Uterus (tissue), 4 donors: ENCODE measurements around the gene HIVEP3. TPM values are rescaled to one million over a fixed set of nuclear protein-coding genes. Genes with fewer than 3 reads are reported as not detected.

ENCODE experiments used
- DNase-seq, 2 donors: peaks; one replicate each; pipeline ENCODE4 v3.0.0-alpha.2; 2019 to 2020
- H3K27ac ChIP-seq, 2 donors: fragments of 200-600 bp; sonication (generic); 1 replicate in 1 of 2; 2 replicates in 1 of 2; pipeline ENCODE4 v1.5.1; 2016 to 2018
- H3K27me3 ChIP-seq, 2 donors: fragments of 200-600 bp; sonication (generic); one replicate each; pipeline ENCODE4 v1.5.1; 2018 to 2019; ENCODE audit warnings: control low read depth in 1 of 2
- H3K36me3 ChIP-seq, 2 donors: fragments of 200-600 bp; sonication (generic); one replicate each; pipeline ENCODE4 v1.5.1; 2019; ENCODE audit warnings: control low read depth in 1 of 2
- H3K4me1 ChIP-seq, 2 donors: fragments of 200-600 bp; sonication (generic); one replicate each; pipeline ENCODE4 v1.5.1; 2018 to 2019; ENCODE audit warnings: control low read depth in 1 of 2
- H3K4me3 ChIP-seq, 2 donors: fragments of 200-600 bp; sonication (generic); 1 replicate in 1 of 2; 2 replicates in 1 of 2; pipeline ENCODE4 v1.5.1; 2018 to 2019; ENCODE audit warnings: mild to moderate bottlenecking in 1 of 2
- H3K9me3 ChIP-seq, 2 donors: fragments of 200-600 bp; sonication (generic); one replicate each; pipeline ENCODE4 v1.5.1; 2019; ENCODE audit warnings: control low read depth in 1 of 2
- POLR2A ChIP-seq, 2 donors: fragments of 450-650 bp; IDR thresholded peaks; one replicate each; pipeline ENCODE4 v1.6.1; 2016; ENCODE audit warnings: antibody characterized with exemption in 2 of 2, mild to moderate bottlenecking in 1 of 2, moderate library complexity in 1 of 2
- intact Hi-C: fragments of 100-400 bp; cut with DNase I; formaldehyde crosslinking; loops from one replicate; pipeline ENCODE4 v1.15.1; 2023; ENCODE audit warnings: low total_unique reads
- total RNA-seq, 4 donors: library from RNA; depleted of rRNA in 3 of 4; stranded (reverse); fragments of >200 nt in 3 of 4; gene quantifications; one replicate each; pipeline versions ENCODE4 v1.1.0 to v1.2.4, GENCODE V29; 2014 to 2023
- TF ChIP-seq, protein P1 (sequence below), 4 experiments: fragments of 200-600 bp in 2 of 4; fragments of 450-650 bp in 2 of 4; sonication (generic) in 2 of 4; IDR thresholded peaks; one replicate each; pipeline ENCODE4 v1.5.1; 2016 to 2019; ENCODE audit warnings: antibody characterized with exemption in 4 of 4, mild to moderate bottlenecking in 2 of 4, moderate library complexity in 1 of 4
- donor health status: DM: yes; HTN: yes; CAD: no.

The HIVEP3 gene
- total RNA-seq, 4 donors from 2014 or later: 0.51 to 7.6 (median 2.9) TPM

DNA sequence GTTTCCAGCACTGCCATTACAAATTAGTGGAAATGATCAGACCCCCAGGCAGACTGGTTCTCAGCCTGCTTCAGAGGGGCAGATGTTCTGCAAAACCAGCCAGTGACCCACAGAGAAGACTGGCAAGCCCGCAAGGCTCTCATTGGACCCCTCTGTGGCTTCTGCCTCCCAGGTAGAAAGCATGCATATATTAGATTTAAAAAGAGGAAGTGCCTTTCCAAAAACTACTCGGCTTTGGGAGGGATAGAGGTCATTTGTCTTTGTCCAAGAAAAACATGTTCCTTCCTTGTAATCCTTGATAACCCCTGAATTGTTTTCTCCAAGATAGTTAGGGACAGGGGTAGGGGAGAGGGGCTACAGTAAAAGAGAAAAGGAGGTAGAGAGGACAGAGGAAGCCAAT, 11.8 kb downstream of the HIVEP3 start:
- intact Hi-C loops: no loop called here
- no peak for TF ChIP-seq POLR2A (IDR thresholded peaks at IDR 0.05)
- TF ChIP-seq, protein P1, sequence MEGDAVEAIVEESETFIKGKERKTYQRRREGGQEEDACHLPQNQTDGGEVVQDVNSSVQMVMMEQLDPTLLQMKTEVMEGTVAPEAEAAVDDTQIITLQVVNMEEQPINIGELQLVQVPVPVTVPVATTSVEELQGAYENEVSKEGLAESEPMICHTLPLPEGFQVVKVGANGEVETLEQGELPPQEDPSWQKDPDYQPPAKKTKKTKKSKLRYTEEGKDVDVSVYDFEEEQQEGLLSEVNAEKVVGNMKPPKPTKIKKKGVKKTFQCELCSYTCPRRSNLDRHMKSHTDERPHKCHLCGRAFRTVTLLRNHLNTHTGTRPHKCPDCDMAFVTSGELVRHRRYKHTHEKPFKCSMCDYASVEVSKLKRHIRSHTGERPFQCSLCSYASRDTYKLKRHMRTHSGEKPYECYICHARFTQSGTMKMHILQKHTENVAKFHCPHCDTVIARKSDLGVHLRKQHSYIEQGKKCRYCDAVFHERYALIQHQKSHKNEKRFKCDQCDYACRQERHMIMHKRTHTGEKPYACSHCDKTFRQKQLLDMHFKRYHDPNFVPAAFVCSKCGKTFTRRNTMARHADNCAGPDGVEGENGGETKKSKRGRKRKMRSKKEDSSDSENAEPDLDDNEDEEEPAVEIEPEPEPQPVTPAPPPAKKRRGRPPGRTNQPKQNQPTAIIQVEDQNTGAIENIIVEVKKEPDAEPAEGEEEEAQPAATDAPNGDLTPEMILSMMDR (IDR thresholded peaks at IDR 0.05): no peak
- Histone ChIP-seq H3K27me3 (no peaks in the 10 kb centered on the region), H3K4me1 (no peaks in the 10 kb centered on the region), H3K27ac (no peak overlapping the region), H3K36me3 (no peaks in the 10 kb centered on the region), H3K4me3 (no peak overlapping the region), H3K9me3 (no peaks in the 10 kb centered on the region)
- DNase-seq: no peak

DNA sequence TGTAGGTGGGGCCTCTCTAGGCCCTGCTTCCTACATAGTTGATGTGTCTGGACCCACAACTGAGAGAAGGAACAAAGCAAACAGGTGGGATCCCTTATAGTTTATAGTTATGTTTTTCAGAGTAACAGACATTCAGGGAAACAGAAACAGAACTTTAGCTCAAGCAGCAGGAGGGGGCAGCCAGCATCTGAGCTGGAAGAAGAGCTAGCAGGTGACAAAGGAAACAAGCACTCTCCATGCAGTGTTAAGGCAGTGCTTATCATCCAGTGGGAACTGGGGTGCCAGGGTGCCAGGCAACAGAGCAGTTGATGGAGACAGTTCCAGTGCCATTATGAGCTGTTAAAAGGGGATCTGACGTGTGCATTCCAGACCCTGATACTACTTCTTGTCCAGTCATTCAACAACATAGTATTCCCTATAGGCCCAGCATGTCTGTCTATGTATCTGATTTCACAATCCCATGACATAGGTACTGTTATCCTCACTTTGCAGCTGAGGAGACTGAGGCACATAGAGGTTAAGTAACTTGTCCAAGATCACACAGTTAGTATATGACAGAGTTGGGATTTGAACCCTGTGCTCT, 13.5 kb downstream of the HIVEP3 start:
- TF ChIP-seq, protein P1 (IDR thresholded peaks at IDR 0.05): no peak
- no peak for TF ChIP-seq POLR2A (IDR thresholded peaks at IDR 0.05)
- intact Hi-C loops: no loop called here
- DNase-seq: no peak

GRCh38 chr1:41902664-41903063, 16.1 kb downstream of the HIVEP3 start:
- no peak for TF ChIP-seq POLR2A (IDR thresholded peaks at IDR 0.05)
- TF ChIP-seq, protein P1 (IDR thresholded peaks at IDR 0.05): no peak
- no peaks in the 10 kb centered on the region for H3K27me3 ChIP-seq
- H3K9me3 ChIP-seq: no peaks in the 10 kb centered on the region
- no peak overlapping the region for H3K27ac ChIP-seq
- intact Hi-C loops: no loop called here
- H3K4me1 ChIP-seq: no peaks in the 10 kb centered on the region
- H3K36me3 ChIP-seq: no peaks in the 10 kb centered on the region
- no peak for DNase-seq
- H3K4me3 ChIP-seq: no peak overlapping the region

More for the DNA sequence above, 13.5 kb downstream of the HIVEP3 start:
- H3K27me3 ChIP-seq: no peaks in the 10 kb centered on the region
- H3K9me3 ChIP-seq: no peaks in the 10 kb centered on the region
- no peak overlapping the region for H3K4me3 ChIP-seq
- H3K36me3 ChIP-seq: no peaks in the 10 kb centered on the region
- H3K4me1 ChIP-seq: no peaks in the 10 kb centered on the region
- no peak overlapping the region for H3K27ac ChIP-seq

GRCh38 chr1:41902159-41902577, 16.6 kb downstream of the HIVEP3 start:
- TF ChIP-seq, protein P1 (IDR thresholded peaks at IDR 0.05): no peak
- TF ChIP-seq POLR2A (IDR thresholded peaks at IDR 0.05): no peak
- Histone ChIP-seq H3K4me3 (no peak overlapping the region), H3K27ac (no peak overlapping the region), H3K36me3 (no peaks in the 10 kb centered on the region), H3K27me3 (no peaks in the 10 kb centered on the region), H3K4me1 (no peaks in the 10 kb centered on the region), H3K9me3 (no peaks in the 10 kb centered on the region)
- DNase-seq: no peak
- intact Hi-C loops: no loop called here

DNA sequence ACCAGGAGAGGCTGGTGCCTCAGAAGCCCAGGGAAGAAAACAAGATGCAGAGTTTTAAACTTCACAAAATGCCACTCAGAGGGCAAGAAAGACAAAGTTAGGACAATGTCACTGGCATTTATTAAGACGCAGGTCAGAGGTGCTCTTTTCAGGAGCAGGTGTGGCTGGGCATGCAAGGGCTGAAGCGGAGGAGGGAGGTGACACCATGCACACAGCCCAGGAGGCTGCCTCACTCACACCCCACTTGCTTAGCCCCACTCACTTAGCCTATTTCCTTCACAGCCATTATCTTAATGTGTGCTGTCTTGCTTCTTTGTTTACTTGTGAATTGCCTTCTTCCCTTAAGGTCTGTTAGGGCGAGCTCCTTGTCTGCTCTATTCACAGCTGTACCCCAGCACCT, 17.2 kb downstream of the HIVEP3 start:
- Histone ChIP-seq H3K27me3 (no peaks in the 10 kb centered on the region), H3K4me1 (no peaks in the 10 kb centered on the region), H3K4me3 (no peak overlapping the region), H3K27ac (no peak overlapping the region), H3K36me3 (no peaks in the 10 kb centered on the region), H3K9me3 (no peaks in the 10 kb centered on the region)
- TF ChIP-seq, protein P1 (IDR thresholded peaks at IDR 0.05): no peak
- no peak for TF ChIP-seq POLR2A (IDR thresholded peaks at IDR 0.05)
- intact Hi-C loops: no loop called here
- DNase-seq: no peak
